ENCODE data around the gene TRMT10A. TPM values are rescaled to one million over a fixed set of nuclear protein-coding genes. Genes with fewer than 3 reads are reported as not detected.

The TRMT10A gene, protein sequence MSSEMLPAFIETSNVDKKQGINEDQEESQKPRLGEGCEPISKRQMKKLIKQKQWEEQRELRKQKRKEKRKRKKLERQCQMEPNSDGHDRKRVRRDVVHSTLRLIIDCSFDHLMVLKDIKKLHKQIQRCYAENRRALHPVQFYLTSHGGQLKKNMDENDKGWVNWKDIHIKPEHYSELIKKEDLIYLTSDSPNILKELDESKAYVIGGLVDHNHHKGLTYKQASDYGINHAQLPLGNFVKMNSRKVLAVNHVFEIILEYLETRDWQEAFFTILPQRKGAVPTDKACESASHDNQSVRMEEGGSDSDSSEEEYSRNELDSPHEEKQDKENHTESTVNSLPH
- total RNA-seq (2014; rRNA removed; shearing (Covaris generic)) (4.5 and 4.7 TPM in 2 replicates), polyA plus RNA-seq (2016; fragmentation: Nextera tagmentation; extraction: Ambion mirVana) (5.3 and 5.4 TPM in 2 replicates)
- long read RNA-seq, partial matches to known transcripts, result 1 of 3 reads
- long read RNA-seq, other reads (novel, unspliced or antisense), result 2 of 3 reads

DNA sequence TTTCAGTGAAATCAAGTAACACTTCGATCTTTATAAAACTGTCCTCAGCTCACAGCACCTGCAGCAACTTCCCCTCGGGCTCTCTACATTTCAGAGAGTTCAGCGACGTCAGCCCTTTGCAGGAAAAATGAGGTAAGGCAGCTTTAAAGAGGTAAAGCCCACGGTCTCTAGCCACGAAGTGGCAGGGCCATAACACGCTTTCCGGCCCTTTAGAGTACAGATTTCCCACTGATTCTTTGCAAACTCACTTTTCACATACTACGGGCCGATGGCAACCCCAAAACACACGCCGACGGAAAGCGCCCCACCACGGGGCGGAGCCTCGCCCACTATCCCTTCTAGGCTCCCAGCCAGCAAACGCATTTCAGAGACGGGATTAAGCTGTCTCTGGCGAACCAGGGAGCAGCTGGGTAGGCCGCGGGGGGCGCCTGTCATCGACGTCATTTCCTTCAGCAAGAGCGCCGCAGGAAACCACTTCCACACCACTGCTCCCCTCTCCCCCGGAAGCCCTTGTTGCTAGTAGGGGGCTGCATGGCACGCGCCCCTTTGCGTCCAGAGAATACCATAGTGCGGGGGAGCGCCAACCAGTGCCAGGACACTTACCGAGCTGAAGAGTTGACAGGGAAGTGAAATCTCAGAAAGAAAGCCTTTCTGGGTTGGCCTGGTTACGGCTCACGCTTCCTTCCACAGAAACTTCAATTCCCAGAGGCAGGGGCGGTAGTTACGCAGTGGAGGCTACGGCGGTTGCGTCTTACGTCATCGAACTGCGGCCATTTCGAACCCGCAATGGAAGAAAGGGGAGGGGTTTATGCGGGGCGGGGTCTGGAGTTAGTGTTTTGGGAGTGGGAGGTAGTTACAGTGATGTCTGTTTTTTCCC is at the start of gene TRMT10A:
TRMT10A (minus strand) TSS at position 730 of the 877 bp plus-strand sequence. CDS start 4,701 bp downstream, outside the sequence.
- peak; percentile 96 for ATAC-seq
- Mint-ChIP-seq H3K9me3 (no peaks in the 10 kb centered on the region; the same call in 2 of the 3 replicates), H3K4me3 (peak within 1 kb of the TSS; percentile 98), H3K36me3 (ENCODE audit: low read depth) (no peaks in the 10 kb centered on the region), H3K4me1 (peaks cover 2% of the 10 kb centered on the region; the same call in 1 of the 3 replicates), H3K27ac (peak within 1 kb of the TSS; percentile 99), H3K27me3 (ENCODE audit: insufficient read depth, low read depth, poor library complexity) (peaks cover 4% of the 10 kb centered on the region)
- Histone ChIP-seq H3K36me3 (ENCODE audit: insufficient read depth) (no peaks in the 10 kb centered on the region), H3F3A (replicated peaks; ENCODE audit: low read depth) (no peaks in the 10 kb centered on the region), H3K4me1 (ENCODE audit: insufficient read depth) (no peaks in the 10 kb centered on the region), H3K4me3 (peak within 1 kb of the TSS; percentile 63), H4K20me1 (replicated peaks; ENCODE audit: insufficient read depth) (no peaks in the 10 kb centered on the region), H3K27me3 (ENCODE audit: insufficient read depth) (no peaks in the 10 kb centered on the region), H3K79me2 (replicated peaks; ENCODE audit: insufficient read depth) (no peaks in the 10 kb centered on the region), H2AFZ (peak within 1 kb of the TSS; percentile 88; the same call in 1 of the 2 replicates), H3K27ac (ENCODE audit: low read depth) (peak within 1 kb of the TSS; percentile 98), H3K9me2 (ENCODE audit: insufficient read depth) (no peaks in the 10 kb centered on the region), H3K4me2 (peak within 1 kb of the TSS; percentile 78)
- TF ChIP-seq, protein P1, sequence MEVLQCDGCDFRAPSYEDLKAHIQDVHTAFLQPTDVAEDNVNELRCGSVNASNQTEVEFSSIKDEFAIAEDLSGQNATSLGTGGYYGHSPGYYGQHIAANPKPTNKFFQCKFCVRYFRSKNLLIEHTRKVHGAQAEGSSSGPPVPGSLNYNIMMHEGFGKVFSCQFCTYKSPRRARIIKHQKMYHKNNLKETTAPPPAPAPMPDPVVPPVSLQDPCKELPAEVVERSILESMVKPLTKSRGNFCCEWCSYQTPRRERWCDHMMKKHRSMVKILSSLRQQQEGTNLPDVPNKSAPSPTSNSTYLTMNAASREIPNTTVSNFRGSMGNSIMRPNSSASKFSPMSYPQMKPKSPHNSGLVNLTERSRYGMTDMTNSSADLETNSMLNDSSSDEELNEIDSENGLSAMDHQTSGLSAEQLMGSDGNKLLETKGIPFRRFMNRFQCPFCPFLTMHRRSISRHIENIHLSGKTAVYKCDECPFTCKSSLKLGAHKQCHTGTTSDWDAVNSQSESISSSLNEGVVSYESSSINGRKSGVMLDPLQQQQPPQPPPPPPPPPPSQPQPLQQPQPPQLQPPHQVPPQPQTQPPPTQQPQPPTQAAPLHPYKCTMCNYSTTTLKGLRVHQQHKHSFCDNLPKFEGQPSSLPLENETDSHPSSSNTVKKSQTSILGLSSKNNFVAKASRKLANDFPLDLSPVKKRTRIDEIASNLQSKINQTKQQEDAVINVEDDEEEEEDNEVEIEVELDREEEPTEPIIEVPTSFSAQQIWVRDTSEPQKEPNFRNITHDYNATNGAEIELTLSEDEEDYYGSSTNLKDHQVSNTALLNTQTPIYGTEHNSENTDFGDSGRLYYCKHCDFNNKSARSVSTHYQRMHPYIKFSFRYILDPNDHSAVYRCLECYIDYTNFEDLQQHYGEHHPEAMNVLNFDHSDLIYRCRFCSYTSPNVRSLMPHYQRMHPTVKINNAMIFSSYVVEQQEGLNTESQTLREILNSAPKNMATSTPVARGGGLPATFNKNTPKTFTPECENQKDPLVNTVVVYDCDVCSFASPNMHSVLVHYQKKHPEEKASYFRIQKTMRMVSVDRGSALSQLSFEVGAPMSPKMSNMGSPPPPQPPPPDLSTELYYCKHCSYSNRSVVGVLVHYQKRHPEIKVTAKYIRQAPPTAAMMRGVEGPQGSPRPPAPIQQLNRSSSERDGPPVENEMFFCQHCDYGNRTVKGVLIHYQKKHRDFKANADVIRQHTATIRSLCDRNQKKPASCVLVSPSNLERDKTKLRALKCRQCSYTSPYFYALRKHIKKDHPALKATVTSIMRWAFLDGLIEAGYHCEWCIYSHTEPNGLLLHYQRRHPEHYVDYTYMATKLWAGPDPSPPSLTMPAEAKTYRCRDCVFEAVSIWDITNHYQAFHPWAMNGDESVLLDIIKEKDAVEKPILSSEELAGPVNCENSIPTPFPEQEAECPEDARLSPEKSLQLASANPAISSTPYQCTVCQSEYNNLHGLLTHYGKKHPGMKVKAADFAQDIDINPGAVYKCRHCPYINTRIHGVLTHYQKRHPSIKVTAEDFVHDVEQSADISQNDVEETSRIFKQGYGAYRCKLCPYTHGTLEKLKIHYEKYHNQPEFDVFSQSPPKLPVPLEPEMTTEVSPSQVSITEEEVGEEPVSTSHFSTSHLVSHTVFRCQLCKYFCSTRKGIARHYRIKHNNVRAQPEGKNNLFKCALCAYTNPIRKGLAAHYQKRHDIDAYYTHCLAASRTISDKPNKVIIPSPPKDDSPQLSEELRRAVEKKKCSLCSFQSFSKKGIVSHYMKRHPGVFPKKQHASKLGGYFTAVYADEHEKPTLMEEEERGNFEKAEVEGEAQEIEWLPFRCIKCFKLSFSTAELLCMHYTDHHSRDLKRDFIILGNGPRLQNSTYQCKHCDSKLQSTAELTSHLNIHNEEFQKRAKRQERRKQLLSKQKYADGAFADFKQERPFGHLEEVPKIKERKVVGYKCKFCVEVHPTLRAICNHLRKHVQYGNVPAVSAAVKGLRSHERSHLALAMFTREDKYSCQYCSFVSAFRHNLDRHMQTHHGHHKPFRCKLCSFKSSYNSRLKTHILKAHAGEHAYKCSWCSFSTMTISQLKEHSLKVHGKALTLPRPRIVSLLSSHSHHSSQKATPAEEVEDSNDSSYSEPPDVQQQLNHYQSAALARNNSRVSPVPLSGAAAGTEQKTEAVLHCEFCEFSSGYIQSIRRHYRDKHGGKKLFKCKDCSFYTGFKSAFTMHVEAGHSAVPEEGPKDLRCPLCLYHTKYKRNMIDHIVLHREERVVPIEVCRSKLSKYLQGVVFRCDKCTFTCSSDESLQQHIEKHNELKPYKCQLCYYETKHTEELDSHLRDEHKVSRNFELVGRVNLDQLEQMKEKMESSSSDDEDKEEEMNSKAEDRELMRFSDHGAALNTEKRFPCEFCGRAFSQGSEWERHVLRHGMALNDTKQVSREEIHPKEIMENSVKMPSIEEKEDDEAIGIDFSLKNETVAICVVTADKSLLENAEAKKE (CRISPR knock-in tag; IDR thresholded peaks at IDR 0.05), result no peak
- TF ChIP-seq JUNB (IDR thresholded peaks at IDR 0.05; ENCODE audit: unreplicated experiment), result no peak
- TF ChIP-seq CREB1 (CRISPR knock-in tag; IDR thresholded peaks at IDR 0.05; ENCODE audit: low read depth), result peak; percentile 94
- TF ChIP-seq, protein P2, sequence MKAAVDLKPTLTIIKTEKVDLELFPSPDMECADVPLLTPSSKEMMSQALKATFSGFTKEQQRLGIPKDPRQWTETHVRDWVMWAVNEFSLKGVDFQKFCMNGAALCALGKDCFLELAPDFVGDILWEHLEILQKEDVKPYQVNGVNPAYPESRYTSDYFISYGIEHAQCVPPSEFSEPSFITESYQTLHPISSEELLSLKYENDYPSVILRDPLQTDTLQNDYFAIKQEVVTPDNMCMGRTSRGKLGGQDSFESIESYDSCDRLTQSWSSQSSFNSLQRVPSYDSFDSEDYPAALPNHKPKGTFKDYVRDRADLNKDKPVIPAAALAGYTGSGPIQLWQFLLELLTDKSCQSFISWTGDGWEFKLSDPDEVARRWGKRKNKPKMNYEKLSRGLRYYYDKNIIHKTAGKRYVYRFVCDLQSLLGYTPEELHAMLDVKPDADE (IDR thresholded peaks at IDR 0.05), result peak; percentile 92
- TF ChIP-seq EZH2 (IDR thresholded peaks at IDR 0.05; ENCODE audit: low read depth, unreplicated experiment), result no peak
- 0 out of 4 replicates have a peak, but pooled peaks of 1 of the 2 experiments have one; percentile 14 for TF ChIP-seq CTCF (conservative IDR thresholded peaks at IDR 0.05; ENCODE audit: low read depth in 2 of 2)
- TF ChIP-seq POLR2AphosphoS5 (IDR thresholded peaks at IDR 0.05; ENCODE audit: low read depth), result peak; percentile 67
- peak; percentile 99 for DNase-seq (ENCODE audit: low spot score)

Data from GM23338 (cell line).